Posterior cingulate gyrus (tissue), 11 donors: Measurements from ENCODE around the gene ITGAX.
"Not testable (repeated sequence)": the region's sequence is repeated elsewhere in the genome, so short reads cannot be mapped to it uniquely, and the experiment has no call there.

Source experiments
- DNase-seq, 10 donors: peaks; one replicate each; pipeline versions ENCODE4 v3.0.0 to v3.0.0-alpha.2; 2020 to 2021; ENCODE audit warnings: mixed read lengths in 3 of 10
- intact Hi-C: fragments of 100-400 bp; cut with DNase I; formaldehyde crosslinking; loops from one replicate; pipeline ENCODE4 v1.15.1; 2023

The ITGAX gene

GRCh38 chr16:31403590-31404352 is 48.8 kb downstream of the ITGAX start:
- intact Hi-C loops = no loop called here
- peak in 1 of 10 donors; percentile 70 for DNase-seq

- DNase-seq = peak in 1 of 10 donors; percentile 74
- intact Hi-C loops = no loop called here
Observed at GRCh38 chr16:31404353-31405064, 49.5 kb downstream of the ITGAX start.

- intact Hi-C loops = no loop called here
- DNase-seq = peak in 1 of 10 donors; percentile 47
Observed at GRCh38 chr16:31407406-31407805, 52.4 kb downstream of the ITGAX start.

- DNase-seq = peak in 1 of 10 donors; percentile 10
- intact Hi-C loops = no loop called here
Observed at GRCh38 chr16:31409433-31409832, 54.5 kb downstream of the ITGAX start.

GRCh38 chr16:31410082-31410481 is 55.1 kb downstream of the ITGAX start:
- peak in 1 of 10 donors; percentile 47 for DNase-seq
- intact Hi-C loops = no loop called here

- intact Hi-C loops = no loop called here
- DNase-seq = peak in 1 of 10 donors; percentile 61
Observed at GRCh38 chr16:31411024-31411844, 56.3 kb downstream of the ITGAX start.

GRCh38 chr16:31412750-31413149 is 57.8 kb downstream of the ITGAX start:
- intact Hi-C loops = no loop called here

GRCh38 chr16:31413381-31413780 is 58.4 kb downstream of the ITGAX start:
- intact Hi-C loops = no loop called here

More at GRCh38 chr16:31412750-31413149, 57.8 kb downstream of the ITGAX start:
- peak in 1 of 10 donors; percentile 46 for DNase-seq

GRCh38 chr16:31413943-31414342 is 59.0 kb downstream of the ITGAX start:
- DNase-seq = no peak
- intact Hi-C loops = no loop called here

More at GRCh38 chr16:31413381-31413780, 58.4 kb downstream of the ITGAX start:
- peak in 1 of 10 donors; percentile 40 for DNase-seq

GRCh38 chr16:31414706-31415105 is 59.7 kb downstream of the ITGAX start:
- intact Hi-C loops = no loop called here
- peak in 1 of 10 donors; percentile 2 for DNase-seq

GRCh38 chr16:31416371-31416770 is 61.4 kb downstream of the ITGAX start:
- DNase-seq = peak in 2 of 10 donors; percentile 38 to 58
- intact Hi-C loops = no loop called here

GRCh38 chr16:31417036-31417435 is 62.1 kb downstream of the ITGAX start:
- intact Hi-C loops = not testable (repeated sequence)
- DNase-seq = peak in 1 of 10 donors; percentile 59

- intact Hi-C loops = no loop called here
- DNase-seq = peak in 3 of 10 donors; percentile 1 to 51 (median 15)
Observed at GRCh38 chr16:31417916-31418315, 62.9 kb downstream of the ITGAX start.

- intact Hi-C loops = no loop called here
- DNase-seq = peak in 1 of 10 donors; percentile 2
Observed at GRCh38 chr16:31420037-31420436, 65.1 kb downstream of the ITGAX start.

GRCh38 chr16:31421587-31421986 is 66.6 kb downstream of the ITGAX start:
- intact Hi-C loops = no loop called here
- DNase-seq = peak in 1 of 10 donors; percentile 9

- intact Hi-C loops = no loop called here
- DNase-seq = peak in 2 of 10 donors; percentile 10 to 20
Observed at GRCh38 chr16:31423241-31423640, 68.3 kb downstream of the ITGAX start.

GRCh38 chr16:31423801-31424200 is 68.8 kb downstream of the ITGAX start:
- peak in 3 of 10 donors; percentile 21 to 51 (median 40) for DNase-seq
- intact Hi-C loops = no loop called here

GRCh38 chr16:31427441-31428278 is 72.7 kb downstream of the ITGAX start:
- intact Hi-C loops = no loop called here

GRCh38 chr16:31428279-31428597 is 73.3 kb downstream of the ITGAX start, which contains the start of gene COX6A2:
Gene COX6A2 (minus strand): TSS chr16:31428360. CDS start chr16:31428325, 35 bp downstream.
- intact Hi-C loops = no loop called here
- DNase-seq = no peak

More at GRCh38 chr16:31427441-31428278, 72.7 kb downstream of the ITGAX start:
- DNase-seq = peak in 9 of 10 donors; percentile 36 to 94 (median 56)
